Thymus (tissue), 11 donors: ENCODE results near the gene SH3D19. TPM values are rescaled to one million over a fixed set of nuclear protein-coding genes. Genes with fewer than 3 reads are reported as not detected.

Source experiments
- DNase-seq, 9 donors: peaks; one replicate each; pipeline ENCODE4 v3.0.0-alpha.2; 2013; ENCODE audit warnings: low spot score in 9 of 9, low read depth in 6 of 9, missing footprints in 1 of 9
- H3K27ac ChIP-seq, 2 donors: one replicate each; pipeline ENCODE4 v1.5.1; 2013; ENCODE audit warnings: control low read depth in 1 of 2, low read depth in 1 of 2, low read length in 1 of 2, mild to moderate bottlenecking in 1 of 2, moderate library complexity in 1 of 2
- H3K27me3 ChIP-seq, 2 donors: one replicate each; pipeline ENCODE4 v1.5.1; 2013; ENCODE audit warnings: low read length in 1 of 2; ENCODE audit not compliant: control insufficient read depth in 2 of 2, insufficient read depth in 1 of 2
- H3K36me3 ChIP-seq, 2 donors: one replicate each; pipeline ENCODE4 v1.5.1; 2013; ENCODE audit warnings: low read length in 1 of 2, mild to moderate bottlenecking in 1 of 2, moderate library complexity in 1 of 2; ENCODE audit not compliant: control insufficient read depth in 2 of 2, insufficient read depth in 2 of 2
- H3K4me1 ChIP-seq, 2 donors: one replicate each; pipeline ENCODE4 v1.5.1; 2013; ENCODE audit warnings: low read length in 2 of 2; ENCODE audit not compliant: control insufficient read depth in 2 of 2, insufficient read depth in 2 of 2
- H3K4me3 ChIP-seq, 2 donors: one replicate each; pipeline ENCODE4 v1.5.1; 2013; ENCODE audit warnings: low read length in 2 of 2, control low read depth in 1 of 2, mild to moderate bottlenecking in 1 of 2
- H3K9me3 ChIP-seq, 2 donors: one replicate each; pipeline ENCODE4 v1.5.1; 2013; ENCODE audit warnings: low read length in 1 of 2, mild to moderate bottlenecking in 1 of 2; ENCODE audit not compliant: control insufficient read depth in 2 of 2, insufficient read depth in 1 of 2
- WGBS: extraction: QIAGEN DNeasy Blood & Tissue Kit; methylation state at CpG from one replicate; pipeline ENCODE4 v1.1.7; 2013; 5-methylcytosine and 5-hydroxymethylcytosine counted together
- polyA plus RNA-seq: library from polyadenylated mRNA; stranded (reverse); fragments of 200-250 nt; gene quantifications from one replicate; pipeline ENCODE4 v1.2.3, GENCODE V29; 2013
- total RNA-seq: library from RNA; stranded (reverse); fragments of 120-200 nt; gene quantifications from one replicate; pipeline ENCODE4 v1.2.4, GENCODE V29; 2013
- donor health status: healthy.

Gene SH3D19
- total and polyA plus RNA-seq, 2 donors: 4.6 to 8.4 TPM

DNA sequence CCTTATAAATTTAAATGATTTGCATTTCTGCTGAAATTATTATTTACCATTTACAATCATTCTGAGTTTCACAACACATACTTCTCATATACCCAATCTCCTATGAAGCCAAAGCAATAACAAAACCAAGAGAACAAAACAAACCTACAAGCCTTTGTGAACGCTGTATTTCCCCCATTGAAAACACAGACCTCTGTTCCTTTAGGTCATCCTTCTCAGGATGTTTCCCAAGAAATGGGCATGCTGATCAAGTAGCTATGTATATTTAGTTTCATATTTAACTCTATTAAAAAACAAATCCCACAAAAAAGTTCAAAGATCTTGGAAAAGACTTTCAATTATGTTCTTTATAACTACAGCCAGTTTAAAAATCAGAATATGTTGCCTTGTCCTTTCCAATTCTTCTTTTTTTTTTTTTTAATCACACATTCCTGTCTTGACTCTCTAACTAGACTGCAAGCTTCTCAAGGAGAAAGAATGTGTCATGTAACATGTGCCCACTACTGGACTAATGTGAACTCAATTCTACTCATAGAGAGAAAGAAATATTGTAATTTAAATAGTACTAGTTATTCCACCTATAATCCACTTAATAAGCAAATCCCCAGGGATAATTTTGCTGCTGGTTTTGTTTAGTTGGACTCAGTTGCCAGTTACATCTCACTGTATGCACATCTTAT, 132.7 kb downstream of the SH3D19 start:
- Histone ChIP-seq H3K4me1 (no peaks in the 10 kb centered on the region), H3K36me3 (no peaks in the 10 kb centered on the region), H3K27me3 (no peaks in the 10 kb centered on the region), H3K9me3 (peaks cover 0 to 6% of the 10 kb centered on the region in 2 donors), H3K27ac (no peak overlapping the region), H3K4me3 (no peak overlapping the region)
- WGBS: 98% methylated on average over 1 of the region's 1 CpG
- no peak for DNase-seq

- H3K9me3 ChIP-seq: no peaks in the 10 kb centered on the region
- H3K27ac ChIP-seq: no peak overlapping the region
- no peak overlapping the region for H3K4me3 ChIP-seq
- WGBS: 90% methylated on average over 6 of the region's 6 CpGs
- no peaks in the 10 kb centered on the region for H3K4me1 ChIP-seq
- DNase-seq: no peak
- H3K27me3 ChIP-seq: no peaks in the 10 kb centered on the region
- no peaks in the 10 kb centered on the region for H3K36me3 ChIP-seq
Observed at GRCh38 chr4:151184523-151185458, 140.6 kb downstream of the SH3D19 start.

GRCh38 chr4:151182455-151182996, 142.9 kb downstream of the SH3D19 start:
- H3K27ac ChIP-seq: no peak overlapping the region
- DNase-seq: no peak
- no peaks in the 10 kb centered on the region for H3K4me1 ChIP-seq
- no peaks in the 10 kb centered on the region for H3K27me3 ChIP-seq
- no peaks in the 10 kb centered on the region for H3K36me3 ChIP-seq
- WGBS: 96% methylated on average over 5 of the region's 5 CpGs
- H3K9me3 ChIP-seq: no peaks in the 10 kb centered on the region
- H3K4me3 ChIP-seq: no peak overlapping the region

DNA sequence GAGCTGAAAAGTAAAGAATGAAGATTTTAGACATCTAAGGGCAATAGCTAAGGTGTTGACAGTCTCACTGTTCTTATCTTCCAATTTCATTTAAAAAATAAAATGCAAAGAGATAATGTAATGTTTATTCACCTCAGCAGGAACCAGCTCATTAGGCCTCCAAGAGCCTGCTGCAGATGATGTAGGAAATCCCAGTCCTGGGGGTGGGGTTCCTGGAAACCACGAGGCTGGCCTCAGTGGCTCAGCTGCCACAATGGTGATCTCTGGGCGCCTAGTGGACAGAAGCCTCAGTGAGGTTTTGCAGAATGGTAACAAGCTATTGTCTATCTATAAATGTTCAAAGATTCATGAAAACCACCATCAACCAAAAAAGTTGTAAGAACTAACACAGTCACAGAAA, 148.7 kb downstream of the SH3D19 start:
- WGBS: 83% methylated on average over 2 of the region's 2 CpGs
- Histone ChIP-seq H3K4me1 (no peaks in the 10 kb centered on the region), H3K27me3 (no peaks in the 10 kb centered on the region), H3K9me3 (no peaks in the 10 kb centered on the region), H3K27ac (no peak overlapping the region), H3K36me3 (no peaks in the 10 kb centered on the region), H3K4me3 (no peak overlapping the region)
- no peak for DNase-seq

DNA sequence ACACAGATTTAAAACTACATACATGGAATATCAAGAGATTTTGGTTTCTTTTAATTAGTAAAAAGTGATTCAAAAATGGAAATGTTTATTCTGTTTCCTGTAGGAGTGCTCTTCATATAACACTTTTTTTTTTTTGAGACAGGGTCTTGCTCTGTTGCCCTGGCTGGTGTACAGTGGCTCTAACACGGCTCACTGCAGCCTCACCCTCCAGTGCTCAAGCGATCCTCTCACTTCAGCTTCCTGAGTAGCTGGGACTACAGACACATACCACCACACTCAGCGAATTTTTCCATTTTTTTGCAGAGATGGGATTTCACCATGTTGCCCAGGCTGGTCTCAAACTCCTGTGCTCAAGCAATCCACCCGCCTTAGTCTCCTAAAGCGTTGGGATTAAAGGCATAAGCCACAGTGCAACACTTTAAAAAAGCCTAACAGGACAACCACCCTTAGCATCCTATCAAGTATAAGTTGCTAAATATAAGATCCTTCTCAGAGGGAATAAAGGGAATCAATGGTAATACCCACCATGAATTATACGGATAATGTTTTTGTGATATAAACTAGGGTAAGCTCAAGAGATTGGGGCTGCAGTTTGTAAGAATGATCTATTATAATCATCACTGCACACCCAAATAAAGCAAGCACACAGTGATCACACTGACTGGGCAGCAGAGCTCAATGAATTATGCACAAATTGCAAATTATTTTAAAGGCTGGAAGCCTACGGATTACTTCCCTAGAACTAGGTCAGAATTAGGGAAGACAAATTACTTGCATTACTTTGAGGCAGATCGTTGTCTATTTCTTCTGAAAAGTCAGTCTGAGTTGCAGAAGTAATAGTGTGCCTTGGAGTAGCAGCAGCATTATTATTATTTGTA, 149.4 kb downstream of the SH3D19 start:
- Histone ChIP-seq H3K27ac (no peak overlapping the region), H3K36me3 (no peaks in the 10 kb centered on the region), H3K27me3 (no peaks in the 10 kb centered on the region), H3K4me1 (no peaks in the 10 kb centered on the region), H3K4me3 (no peak overlapping the region), H3K9me3 (no peaks in the 10 kb centered on the region)
- no peak for DNase-seq
- 96% methylated on average over 8 of the region's 8 CpGs for WGBS

DNA sequence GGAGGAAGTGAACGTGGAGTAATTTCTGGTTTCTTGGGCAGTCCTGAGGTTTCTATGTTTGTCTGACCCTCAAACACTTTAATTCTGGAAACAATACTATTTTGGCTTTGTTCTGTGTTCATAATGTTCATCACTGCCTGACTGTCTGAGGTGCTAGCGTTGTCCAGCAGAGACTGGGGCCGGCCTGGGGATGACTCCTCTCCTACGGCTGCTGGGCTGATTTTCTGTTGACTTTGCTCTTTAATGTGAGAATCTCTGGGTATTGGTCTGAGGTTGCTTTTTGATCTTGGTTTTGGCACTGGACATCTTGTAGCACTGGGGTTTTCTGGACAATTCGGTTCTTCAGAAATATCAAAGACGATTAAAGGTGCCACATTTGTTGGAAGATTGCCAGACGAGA, 150.2 kb downstream of the SH3D19 start:
- no peaks in the 10 kb centered on the region for H3K9me3 ChIP-seq
- no peak overlapping the region for H3K27ac ChIP-seq
- DNase-seq: no peak
- WGBS: 96% methylated on average over 7 of the region's 7 CpGs
- H3K4me1 ChIP-seq: no peaks in the 10 kb centered on the region
- no peaks in the 10 kb centered on the region for H3K36me3 ChIP-seq
- no peaks in the 10 kb centered on the region for H3K27me3 ChIP-seq
- H3K4me3 ChIP-seq: no peak overlapping the region

DNA sequence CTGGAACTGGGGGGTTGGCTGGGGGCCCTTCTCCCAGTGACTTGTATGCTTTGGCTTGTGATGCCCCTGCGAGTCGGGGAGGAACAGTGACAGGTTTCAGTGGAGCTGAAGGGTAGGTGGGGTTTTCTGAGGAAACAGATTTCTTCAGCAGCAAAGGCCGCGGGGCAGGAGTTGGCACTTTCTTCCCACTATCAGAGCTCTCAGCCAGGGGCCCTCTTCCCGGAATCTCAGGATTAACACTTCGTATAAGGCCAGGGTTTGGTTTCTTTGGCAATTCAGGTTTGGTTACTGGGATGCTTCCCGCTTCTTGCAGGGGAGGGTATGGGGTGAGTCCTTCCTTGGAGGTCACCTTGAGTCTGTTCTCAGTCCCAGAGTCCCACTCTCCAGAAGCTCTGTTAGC, 150.6 kb downstream of the SH3D19 start:
- no peaks in the 10 kb centered on the region for H3K9me3 ChIP-seq
- no peak overlapping the region for H3K27ac ChIP-seq
- no peaks in the 10 kb centered on the region for H3K36me3 ChIP-seq
- no peak overlapping the region for H3K4me3 ChIP-seq
- no peaks in the 10 kb centered on the region for H3K27me3 ChIP-seq
- DNase-seq: no peak
- no peaks in the 10 kb centered on the region for H3K4me1 ChIP-seq
- WGBS: 96% methylated on average over 7 of the region's 7 CpGs

GRCh38 chr4:151173871-151174270, 151.5 kb downstream of the SH3D19 start:
- Histone ChIP-seq H3K27me3 (no peaks in the 10 kb centered on the region), H3K9me3 (no peaks in the 10 kb centered on the region), H3K4me1 (no peaks in the 10 kb centered on the region), H3K36me3 (no peaks in the 10 kb centered on the region), H3K27ac (no peak overlapping the region), H3K4me3 (no peak overlapping the region)
- WGBS: 80% methylated on average over 3 of the region's 3 CpGs
- no peak for DNase-seq
